RWPE2 (cell line): ENCODE results near the gene FBXO42.
"Not testable (repeated sequence)": the region's sequence is repeated elsewhere in the genome, so short reads cannot be mapped to it uniquely, and the experiment has no call there.

Experiments
- ATAC-seq: fragments of 200-7000 bp; cut with Tn5 transposase; 3 replicates; pipeline ENCODE4 v1.9.1; 2021; ENCODE audit warnings: low read depth
- DNase-seq: peaks from one replicate; pipeline ENCODE4 v3.0.0-alpha.2; 2020; ENCODE audit warnings: low spot score
- H3K27ac ChIP-seq: fragments of 450-650 bp; 2 replicates; pipeline ENCODE4 v1.5.1; 2017; ENCODE audit warnings: mild to moderate bottlenecking; ENCODE audit not compliant: poor library complexity, severe bottlenecking
- H3K27me3 ChIP-seq: fragments of 250-450 bp; sonication (Bioruptor Pico); 2 replicates; pipeline ENCODE4 v1.5.1; 2021; ENCODE audit warnings: mild to moderate bottlenecking, moderate library complexity; ENCODE audit not compliant: insufficient read depth, poor library complexity, severe bottlenecking
- H3K36me3 ChIP-seq: fragments of 250-450 bp; sonication (Bioruptor Pico); 2 replicates; pipeline ENCODE4 v1.5.1; 2020; ENCODE audit warnings: low read depth, mild to moderate bottlenecking, moderate library complexity
- H3K4me1 ChIP-seq: fragments of 250-450 bp; sonication (Bioruptor Pico); 2 replicates; pipeline ENCODE4 v1.5.1; 2021; ENCODE audit warnings: mild to moderate bottlenecking, moderate library complexity; ENCODE audit not compliant: insufficient read depth, poor library complexity, severe bottlenecking
- H3K4me3 ChIP-seq: fragments of 250-450 bp; sonication (Bioruptor Pico); 2 replicates; pipeline ENCODE4 v1.5.1; 2021; ENCODE audit warnings: mild to moderate bottlenecking, moderate library complexity; ENCODE audit not compliant: severe bottlenecking
- H3K9me3 ChIP-seq: fragments of 250-450 bp; sonication (Bioruptor Pico); 2 replicates; pipeline ENCODE4 v1.5.1; 2021; ENCODE audit warnings: mild to moderate bottlenecking, moderate library complexity; ENCODE audit not compliant: severe bottlenecking
- CTCF ChIP-seq: fragments of 450-650 bp; IDR thresholded peaks from one replicate; pipeline ENCODE4 v1.5.1; 2017; ENCODE audit warnings: mild to moderate bottlenecking, moderate library complexity; ENCODE audit not compliant: poor library complexity, severe bottlenecking

The FBXO42 gene

DNA sequence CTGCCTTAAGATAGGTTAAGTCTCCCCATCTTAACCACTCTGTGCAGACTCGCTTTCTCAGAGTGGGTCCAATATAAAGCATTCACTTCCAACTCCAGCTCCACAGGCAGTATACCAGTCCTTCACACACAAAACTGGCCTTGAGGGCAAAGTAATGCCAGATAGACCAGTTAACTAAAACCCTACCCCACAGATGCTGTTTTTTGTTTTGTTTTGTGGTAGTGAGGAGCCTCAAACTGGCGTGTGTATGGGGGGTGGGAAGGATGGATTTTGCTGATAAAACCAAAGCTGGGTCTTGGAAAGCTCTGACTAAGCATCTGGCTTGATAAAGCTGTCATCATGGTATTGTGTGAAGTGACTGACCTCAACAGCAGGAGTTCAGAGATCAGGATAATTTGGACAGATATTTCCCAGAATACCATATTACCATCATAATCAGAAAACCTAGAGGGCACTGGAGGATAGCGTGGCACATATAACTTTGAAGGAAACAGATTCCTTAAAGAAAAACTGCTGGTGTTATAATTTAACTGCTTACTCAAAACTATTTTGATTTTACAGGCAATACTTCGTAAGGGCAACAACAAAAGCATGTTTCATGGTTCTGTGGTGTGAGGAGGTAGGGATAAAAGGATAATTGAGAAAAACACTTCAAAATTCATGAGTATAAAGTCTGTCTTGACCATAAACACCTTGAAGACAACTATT is 85.7 kb downstream of the FBXO42 start:
- no peaks in the 10 kb centered on the region for H3K9me3 ChIP-seq
- ATAC-seq (no peak), DNase-seq (no peak)
- H3K4me1 ChIP-seq: no peaks in the 10 kb centered on the region
- H3K27me3 ChIP-seq: no peaks in the 10 kb centered on the region
- no peaks in the 10 kb centered on the region for H3K36me3 ChIP-seq
- no peak for TF ChIP-seq CTCF
- H3K27ac ChIP-seq: no peak overlapping the region
- H3K4me3 ChIP-seq: no peak overlapping the region

DNA sequence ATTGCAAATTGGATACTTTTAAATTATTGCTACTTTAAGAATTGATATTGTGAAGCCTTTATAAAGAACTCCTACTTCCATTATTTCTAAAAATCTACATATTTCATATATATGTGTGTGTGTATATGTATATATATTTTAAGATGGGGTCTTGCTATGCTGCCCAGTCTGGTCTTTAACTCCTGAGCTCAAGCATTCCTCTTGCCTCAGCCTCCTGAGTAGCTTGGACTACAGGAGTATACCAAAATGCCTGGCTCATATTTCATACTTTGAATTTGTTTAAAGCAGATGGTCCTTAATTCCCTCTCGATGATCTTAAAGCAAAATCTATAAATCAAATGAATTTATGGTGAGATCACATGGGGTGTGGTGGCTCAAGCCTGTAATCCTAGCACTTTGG is 90.2 kb downstream of the FBXO42 start:
- no peak for TF ChIP-seq CTCF
- H3K9me3 ChIP-seq: no peaks in the 10 kb centered on the region
- no peak for ATAC-seq
- no peaks in the 10 kb centered on the region for H3K27me3 ChIP-seq
- no peak overlapping the region for H3K4me3 ChIP-seq
- no peaks in the 10 kb centered on the region for H3K36me3 ChIP-seq
- no peak for DNase-seq
- peaks cover 5% of the 10 kb centered on the region for H3K4me1 ChIP-seq
- H3K27ac ChIP-seq: no peak overlapping the region

DNA sequence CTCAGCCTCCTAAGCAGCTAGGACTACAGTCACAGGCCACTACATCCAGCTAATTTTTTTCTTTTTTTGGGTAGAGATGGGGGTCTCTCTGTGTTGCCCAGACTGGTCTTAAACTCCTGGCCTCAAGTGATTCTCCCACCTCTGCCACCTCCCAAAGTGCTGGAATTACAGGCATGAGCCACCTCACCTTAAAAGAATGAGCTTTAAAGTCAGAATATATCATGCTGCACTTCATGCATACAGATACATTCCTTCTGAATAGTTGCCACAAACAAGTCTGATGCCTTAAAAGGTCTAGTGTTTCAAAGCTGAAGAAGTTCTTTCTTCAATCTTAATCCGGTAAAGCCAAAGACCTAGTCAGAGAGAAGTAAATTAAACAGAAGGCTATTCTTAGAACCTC is 91.5 kb downstream of the FBXO42 start:
- Histone ChIP-seq H3K4me3 (no peak overlapping the region), H3K27me3 (no peaks in the 10 kb centered on the region), H3K9me3 (no peaks in the 10 kb centered on the region), H3K27ac (no peak overlapping the region), H3K36me3 (peaks cover 10% of the 10 kb centered on the region), H3K4me1 (peaks cover 5% of the 10 kb centered on the region)
- peak; percentile 66 for ATAC-seq
- DNase-seq: no peak
- no peak for TF ChIP-seq CTCF

DNA sequence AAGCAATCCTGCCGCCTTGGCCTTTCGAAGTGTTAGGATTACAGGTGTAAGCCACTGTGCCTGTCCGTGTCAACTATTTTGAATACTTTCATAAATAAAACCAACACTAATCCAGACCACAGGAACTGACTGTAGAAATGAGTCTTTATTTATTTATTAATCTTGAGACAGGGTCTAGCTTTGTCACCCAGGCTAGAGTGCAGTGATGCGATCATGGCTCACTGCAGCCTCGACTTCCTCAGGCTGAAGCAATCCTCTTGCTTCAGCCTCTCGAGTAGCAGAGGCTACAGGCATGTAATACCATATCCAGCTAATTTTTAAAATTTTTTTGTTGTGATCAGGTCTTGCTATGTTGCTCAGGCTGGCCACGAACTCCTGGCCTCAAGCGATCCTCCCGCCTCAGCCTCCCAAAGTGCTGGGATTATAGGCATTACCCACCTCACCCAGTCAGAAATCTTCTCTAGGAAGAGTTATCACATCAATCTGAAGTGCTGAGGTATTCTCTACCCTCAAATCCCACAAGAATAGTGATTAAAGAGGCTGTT is 93.6 kb downstream of the FBXO42 start:
- no peak for DNase-seq
- peaks cover 21% of the 10 kb centered on the region for H3K36me3 ChIP-seq
- no peak for TF ChIP-seq CTCF
- no peaks in the 10 kb centered on the region for H3K27me3 ChIP-seq
- peaks cover 5% of the 10 kb centered on the region for H3K4me1 ChIP-seq
- no peak overlapping the region for H3K27ac ChIP-seq
- no peak for ATAC-seq
- no peak overlapping the region for H3K4me3 ChIP-seq
- no peaks in the 10 kb centered on the region for H3K9me3 ChIP-seq

DNA sequence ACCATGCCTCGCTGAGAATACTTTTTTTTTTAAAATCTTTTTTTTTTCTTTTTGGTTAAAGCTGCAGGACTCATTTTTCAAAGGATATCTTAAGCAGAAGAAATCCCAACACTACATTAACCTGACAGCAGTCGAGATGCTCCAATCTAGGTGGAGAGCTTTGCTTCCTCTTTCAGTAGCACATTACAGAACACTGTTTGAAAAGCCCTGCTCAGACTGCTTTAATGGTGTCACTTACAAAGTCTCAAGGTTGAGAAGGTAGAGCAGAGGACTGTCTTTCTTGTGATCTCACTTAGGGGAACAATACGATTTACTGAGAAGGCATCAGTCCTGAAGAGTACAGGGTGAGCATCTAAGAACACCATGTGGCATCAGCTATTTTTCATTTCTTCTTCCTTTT is 94.3 kb downstream of the FBXO42 start:
- peaks cover 27% of the 10 kb centered on the region for H3K36me3 ChIP-seq
- DNase-seq: no peak
- no peak for TF ChIP-seq CTCF

GRCh38 chr1:16257556-16257955 is 94.7 kb downstream of the FBXO42 start:
- H3K9me3 ChIP-seq, H3K4me1 ChIP-seq, DNase-seq, H3K4me3 ChIP-seq, ATAC-seq, H3K27me3 ChIP-seq, H3K27ac ChIP-seq: not testable (repeated sequence)
- peaks cover 30% of the 10 kb centered on the region for H3K36me3 ChIP-seq

More for the DNA sequence above, 94.3 kb downstream of the FBXO42 start:
- no peaks in the 10 kb centered on the region for H3K9me3 ChIP-seq
- peaks cover 5% of the 10 kb centered on the region for H3K4me1 ChIP-seq
- H3K27me3 ChIP-seq: no peaks in the 10 kb centered on the region
- no peak overlapping the region for H3K27ac ChIP-seq
- H3K4me3 ChIP-seq: no peak overlapping the region
- no peak for ATAC-seq
